ENCODE data around the gene PPME1.

DNA sequence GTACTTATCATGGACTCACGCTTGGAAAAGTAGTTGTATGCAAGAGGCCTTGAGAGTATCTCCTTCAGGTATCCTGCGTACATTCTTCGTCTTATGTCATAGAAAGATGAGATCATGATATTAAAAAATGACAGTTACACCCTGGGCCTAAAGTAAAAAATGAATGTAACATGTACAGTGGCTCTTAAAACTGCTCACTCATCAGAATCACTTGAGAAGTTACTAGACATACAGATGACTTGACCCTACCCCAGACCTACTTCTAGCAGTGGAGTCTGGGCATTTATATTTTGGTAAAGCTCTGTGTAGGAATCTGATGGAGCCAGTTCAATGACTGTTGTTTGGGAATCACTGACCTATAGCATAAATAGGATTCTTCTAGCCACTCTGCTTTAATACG, 54.5 kb downstream of the PPME1 start:
- TF ChIP-seq, protein P1, sequence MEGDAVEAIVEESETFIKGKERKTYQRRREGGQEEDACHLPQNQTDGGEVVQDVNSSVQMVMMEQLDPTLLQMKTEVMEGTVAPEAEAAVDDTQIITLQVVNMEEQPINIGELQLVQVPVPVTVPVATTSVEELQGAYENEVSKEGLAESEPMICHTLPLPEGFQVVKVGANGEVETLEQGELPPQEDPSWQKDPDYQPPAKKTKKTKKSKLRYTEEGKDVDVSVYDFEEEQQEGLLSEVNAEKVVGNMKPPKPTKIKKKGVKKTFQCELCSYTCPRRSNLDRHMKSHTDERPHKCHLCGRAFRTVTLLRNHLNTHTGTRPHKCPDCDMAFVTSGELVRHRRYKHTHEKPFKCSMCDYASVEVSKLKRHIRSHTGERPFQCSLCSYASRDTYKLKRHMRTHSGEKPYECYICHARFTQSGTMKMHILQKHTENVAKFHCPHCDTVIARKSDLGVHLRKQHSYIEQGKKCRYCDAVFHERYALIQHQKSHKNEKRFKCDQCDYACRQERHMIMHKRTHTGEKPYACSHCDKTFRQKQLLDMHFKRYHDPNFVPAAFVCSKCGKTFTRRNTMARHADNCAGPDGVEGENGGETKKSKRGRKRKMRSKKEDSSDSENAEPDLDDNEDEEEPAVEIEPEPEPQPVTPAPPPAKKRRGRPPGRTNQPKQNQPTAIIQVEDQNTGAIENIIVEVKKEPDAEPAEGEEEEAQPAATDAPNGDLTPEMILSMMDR (IDR thresholded peaks at IDR 0.05; ENCODE audit: insufficient read depth, low read depth, low read length), result no peak
- no peak for TF ChIP-seq EZH2 (IDR thresholded peaks at IDR 0.05; ENCODE audit: insufficient read depth, low read length)

All from astrocyte (in vitro differentiated cells and primary cell).